Glomerular endothelial cell (primary cell): Measurements from ENCODE around the gene EME2. TPM values are rescaled to one million over a fixed set of nuclear protein-coding genes. Genes with fewer than 3 reads are reported as not detected.

Source experiments
- DNase-seq: peaks from one replicate; pipeline ENCODE4 v3.0.0-alpha.2; 2011; ENCODE audit warnings: low read depth, low spot score; ENCODE audit errors: extremely low read depth
- total RNA-seq: library from RNA; depleted of rRNA; stranded (reverse); fragments of >200 nt; gene quantifications from 2 replicates; pipeline ENCODE4 v1.2.3, GENCODE V29; 2015

Gene EME2
- total RNA-seq, 1 donor from 2014 or later: 8.8 TPM

DNA sequence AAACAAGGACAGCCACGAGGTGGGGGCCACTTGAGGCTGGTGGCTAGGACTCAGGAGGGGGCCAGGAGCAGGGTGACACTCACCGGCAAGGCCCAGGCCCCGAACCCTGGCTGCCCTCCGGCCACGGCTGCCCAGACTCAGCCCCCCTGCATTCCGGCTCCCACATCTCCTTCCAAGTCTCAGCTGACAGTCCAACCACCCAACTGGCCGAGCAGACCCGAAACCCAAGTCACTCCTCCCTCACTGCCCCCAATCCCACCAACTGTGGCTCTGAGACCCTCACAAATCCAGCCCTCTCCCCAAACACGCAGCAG lies 44.6 kb downstream of the EME2 start:
- no peak for DNase-seq

- no peak for DNase-seq
Measured at GRCh38 chr16:1817716-1818115, 45.1 kb downstream of the EME2 start.

DNA sequence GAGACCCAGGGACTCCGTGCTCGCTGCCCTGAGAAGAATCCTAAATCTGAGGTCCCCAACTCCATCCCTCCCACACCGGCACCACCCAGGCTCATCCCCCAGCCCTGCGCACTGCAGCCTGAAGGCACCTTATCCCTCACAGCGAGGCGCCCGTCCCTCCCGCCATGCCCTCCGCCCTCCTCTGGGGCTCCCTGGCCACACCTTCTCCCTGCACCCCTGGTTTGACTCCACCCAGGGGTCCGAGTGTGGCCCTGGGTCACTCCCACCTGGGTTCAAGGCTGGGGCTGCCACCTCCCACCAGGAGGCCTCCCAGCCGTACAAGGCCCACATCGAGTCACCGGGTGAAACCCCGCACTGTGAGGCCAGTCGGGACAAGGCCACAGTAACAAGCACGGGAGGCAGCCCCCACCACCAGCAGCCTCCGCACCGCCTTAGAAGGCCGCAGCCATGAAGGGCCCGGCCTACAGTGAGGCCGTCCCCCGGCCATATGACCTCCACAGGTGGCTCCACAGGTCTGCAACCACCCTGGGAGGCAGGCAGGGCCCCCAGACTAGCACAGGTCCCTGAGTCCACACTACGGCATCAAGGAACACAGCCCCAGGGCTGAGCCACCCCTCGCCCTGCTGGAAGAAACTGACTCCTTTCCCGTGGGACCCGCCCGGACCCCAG lies 45.7 kb downstream of the EME2 start:
- DNase-seq: no peak

DNA sequence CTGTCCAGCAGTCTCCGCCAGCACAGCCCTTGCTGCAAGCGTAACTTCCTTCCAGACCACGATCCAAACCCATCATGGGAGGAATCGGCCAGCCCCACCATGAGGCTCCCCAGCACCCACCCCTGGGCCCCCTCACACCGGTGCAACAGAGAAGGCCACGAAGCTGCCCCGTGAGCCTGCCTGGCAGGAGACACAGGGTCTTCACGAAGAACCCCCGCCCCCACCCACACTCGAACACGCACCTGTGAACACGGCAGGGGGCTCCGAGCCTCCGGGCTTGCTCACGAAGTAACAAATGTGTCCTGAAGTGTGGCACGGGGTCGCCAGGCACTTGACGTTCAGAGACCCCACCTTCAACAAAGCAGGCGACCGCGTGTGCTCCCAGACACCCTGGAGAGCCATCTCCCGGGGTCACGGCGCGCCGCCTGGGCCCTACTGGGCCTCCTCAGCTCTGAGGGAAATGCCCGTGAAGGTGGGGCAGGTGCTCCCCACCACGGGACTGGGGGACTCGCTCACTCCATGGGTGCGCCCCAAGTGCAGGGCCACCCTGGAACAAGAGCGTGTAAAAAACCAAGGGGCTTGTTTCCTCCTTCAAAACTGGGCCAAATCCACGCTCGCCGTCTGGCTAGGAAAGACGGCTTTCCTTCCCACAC lies 46.4 kb downstream of the EME2 start:
- DNase-seq: no peak

DNA sequence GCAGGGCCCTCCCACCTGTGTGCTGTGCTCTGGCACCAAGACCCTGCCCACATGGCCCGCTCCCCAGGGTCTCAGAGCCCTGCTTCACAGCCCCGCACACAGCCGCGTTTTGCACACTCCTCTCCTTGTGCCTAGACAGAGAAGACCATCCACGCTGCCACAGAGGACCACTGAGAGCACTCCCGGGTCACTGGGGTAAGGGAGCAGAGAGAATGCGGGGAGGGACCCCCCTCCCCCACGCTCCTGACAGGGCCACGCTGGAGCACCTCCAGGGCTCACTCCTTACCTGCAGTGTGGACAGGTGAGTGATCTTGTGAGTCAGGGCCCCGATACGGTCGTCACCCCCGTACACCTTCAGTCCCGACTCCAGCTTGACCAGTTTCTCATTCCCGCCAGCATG lies 47.0 kb downstream of the EME2 start:
- DNase-seq: no peak

DNA sequence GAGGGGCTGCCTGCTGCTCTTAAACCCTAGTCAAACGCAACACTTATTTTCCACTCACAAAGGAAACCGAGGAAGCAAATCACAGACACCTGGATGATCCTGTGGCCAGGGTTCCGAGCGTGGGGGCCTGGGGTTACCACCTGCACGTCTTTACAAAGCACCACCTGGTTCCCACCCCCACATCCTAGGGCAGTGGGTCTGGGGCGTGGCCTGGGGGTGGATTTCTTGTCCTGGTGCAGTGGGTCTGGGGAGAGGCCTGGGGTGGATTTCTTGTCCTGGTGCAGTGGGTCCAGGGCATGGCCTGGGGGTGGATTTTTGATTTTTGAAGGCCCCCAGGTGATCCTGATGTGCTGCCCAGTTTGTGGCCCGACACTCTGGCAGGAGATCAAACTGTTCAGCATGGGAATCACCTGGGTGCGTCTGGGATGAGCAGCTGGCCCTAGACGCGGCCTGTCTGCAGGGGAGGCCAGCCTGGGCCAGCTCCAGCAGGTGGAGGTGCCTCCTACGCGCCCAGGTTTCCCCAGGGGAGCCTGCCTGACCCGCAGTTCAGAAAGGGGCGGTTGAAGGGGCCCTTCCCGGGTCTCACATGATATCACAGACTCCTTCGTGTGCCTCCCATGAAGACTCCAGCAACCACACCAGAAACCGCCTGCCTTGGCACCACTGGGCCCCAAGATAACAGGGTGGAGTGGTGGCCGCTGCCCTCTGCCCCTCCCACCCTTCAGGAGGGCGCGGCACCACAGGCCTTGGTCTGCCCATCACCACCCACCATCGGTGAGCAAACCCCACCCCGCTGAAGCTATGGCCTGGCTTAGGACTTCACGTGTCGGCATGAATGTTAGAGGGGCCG lies 47.7 kb downstream of the EME2 start:
- no peak for DNase-seq

DNA sequence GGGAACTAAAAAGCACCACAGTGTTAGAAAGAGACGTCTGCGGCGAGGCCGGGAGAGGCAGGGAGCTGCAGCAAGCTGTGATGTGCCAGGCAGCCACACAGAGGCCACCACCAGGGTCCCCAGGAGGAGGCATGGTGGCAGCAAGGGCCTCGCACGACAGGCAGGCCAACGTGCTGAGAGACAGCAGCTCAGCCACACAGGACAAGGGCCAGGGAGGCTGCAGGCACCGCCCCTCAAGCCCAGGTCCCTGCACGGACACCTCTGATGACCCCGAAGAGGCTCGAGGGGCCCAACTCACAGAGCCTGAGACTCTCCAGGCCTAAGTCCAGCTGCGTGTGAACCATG lies 48.3 kb downstream of the EME2 start:
- DNase-seq: no peak

DNA sequence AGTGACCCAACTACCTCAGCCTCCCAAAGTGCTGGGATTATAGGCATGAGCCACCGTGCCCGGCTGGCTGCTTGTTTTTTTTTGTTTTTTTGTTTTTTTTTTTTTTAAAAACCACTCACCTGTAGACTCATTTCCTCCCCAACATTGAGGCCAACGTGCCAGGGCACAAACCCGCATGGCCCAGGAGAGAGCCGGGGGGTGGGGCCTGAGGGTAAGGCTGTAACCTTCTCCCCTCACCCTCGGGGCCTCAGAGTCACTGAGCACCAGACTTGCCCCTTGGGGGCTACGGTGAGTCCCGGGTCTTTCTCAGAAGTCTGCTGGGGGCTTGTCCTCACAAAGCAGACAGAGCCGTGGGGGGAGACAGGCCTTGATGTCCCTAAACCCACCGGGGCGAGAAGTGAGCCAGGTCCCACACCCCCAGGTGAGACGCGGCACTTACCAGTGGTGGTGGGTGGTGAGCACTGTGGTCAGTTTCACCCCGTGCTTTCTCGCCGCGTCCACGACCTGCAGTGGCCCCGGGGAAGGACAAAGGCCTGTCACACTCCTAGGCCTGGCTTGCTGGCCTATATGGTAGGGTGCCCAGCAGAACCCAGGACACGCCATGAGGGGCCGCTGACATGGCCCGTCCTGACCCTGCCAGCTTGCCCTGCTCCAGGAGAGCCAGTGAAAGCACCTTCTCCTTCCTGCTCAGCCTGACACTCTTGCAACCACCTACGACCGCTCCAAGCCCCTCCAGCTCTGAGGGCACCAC lies 49.4 kb downstream of the EME2 start:
- DNase-seq: no peak

DNA sequence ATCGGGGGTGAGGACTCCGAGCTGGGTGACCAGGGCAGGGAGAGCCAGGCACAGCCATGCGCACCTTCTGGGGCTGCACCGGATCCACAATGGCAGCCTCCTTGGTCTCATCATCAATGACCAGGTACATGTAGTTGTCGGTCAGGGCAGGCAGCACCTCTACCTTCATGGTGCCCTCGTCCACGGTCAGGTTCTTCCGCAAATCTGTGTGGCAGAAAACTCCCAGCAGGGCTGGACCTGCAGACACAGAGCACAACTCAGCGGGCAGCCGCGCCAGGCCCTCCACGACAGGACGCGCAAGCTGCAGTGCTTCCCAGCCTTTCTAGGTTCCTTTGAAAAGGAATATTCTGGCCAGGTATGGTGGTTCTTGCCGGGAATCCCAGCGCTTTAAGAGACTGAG lies 50.2 kb downstream of the EME2 start:
- no peak for DNase-seq

DNA sequence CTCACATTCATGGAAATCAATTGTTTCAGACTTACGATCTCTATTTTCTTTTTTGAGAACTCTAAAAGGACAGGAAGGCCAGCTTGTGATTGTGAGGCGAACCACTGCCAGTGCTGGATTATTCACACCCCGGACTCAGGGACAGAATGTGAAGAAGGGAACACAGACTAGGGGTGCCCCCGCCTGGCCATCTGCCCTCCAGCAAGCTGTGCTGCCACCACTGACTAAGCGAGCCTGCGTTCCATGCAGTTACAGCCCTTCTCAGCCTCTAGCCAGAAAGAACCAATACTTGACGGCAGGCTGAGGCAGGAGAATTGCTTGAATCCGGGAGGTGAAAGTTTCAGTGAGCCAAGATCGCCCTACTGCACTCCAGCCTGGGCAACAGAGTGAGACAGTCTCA lies 51.2 kb downstream of the EME2 start:
- peak; percentile 20 for DNase-seq

GRCh38 chr16:1825381-1825863 lies 52.8 kb downstream of the EME2 start:
- DNase-seq: no peak

Other genes with a start within 250 kb of the EME2 start
- 20.4 and 34.2 TPM in 2 replicates for gene TMEM204, start 239.1 kb upstream of the EME2 start, total RNA-seq
- 15.8 and 17.7 TPM in 2 replicates for gene IFT140, start 160.7 kb upstream of the EME2 start, total RNA-seq
- gene CRAMP1, start 160.4 kb upstream of the EME2 start, total RNA-seq: 11.8 and 18.4 TPM in 2 replicates
- 76.3 and 125 TPM in 2 replicates for gene JPT2, start 94.5 kb upstream of the EME2 start, total RNA-seq
- 47.0 and 75.6 TPM in 2 replicates for gene MAPK8IP3, start 66.6 kb upstream of the EME2 start, total RNA-seq
- gene NME3, start 1.3 kb upstream of the EME2 start, total RNA-seq: 70.4 and 72.6 TPM in 2 replicates
- gene MRPS34, start 324 bp downstream of the EME2 start, total RNA-seq: 105 and 120 TPM in 2 replicates
- gene SPSB3, start 9.8 kb downstream of the EME2 start, total RNA-seq: 36.2 and 63.6 TPM in 2 replicates
- gene NUBP2, start 10.2 kb downstream of the EME2 start, total RNA-seq: 114 and 135 TPM in 2 replicates
- not detected in 2 replicates for gene IGFALS, start 20.9 kb downstream of the EME2 start, total RNA-seq
- 91.5 and 116 TPM in 2 replicates for gene HAGH, start 54.0 kb downstream of the EME2 start, total RNA-seq
- 60.7 and 62.9 TPM in 2 replicates for gene FAHD1, start 54.4 kb downstream of the EME2 start, total RNA-seq
- 0.10 and 0.88 TPM in 2 replicates for gene MEIOB, start 99.4 kb downstream of the EME2 start, total RNA-seq
- gene HS3ST6, start 145.6 kb downstream of the EME2 start, total RNA-seq: not detected in 2 replicates
- gene MSRB1, start 170.4 kb downstream of the EME2 start, total RNA-seq: 12.8 and 18.4 TPM in 2 replicates
- gene RPL3L, start 181.9 kb downstream of the EME2 start, total RNA-seq: not detected in 2 replicates
- 262 and 265 TPM in 2 replicates for gene NDUFB10, start 186.7 kb downstream of the EME2 start, total RNA-seq
- 2,366 and 3,192 TPM in 2 replicates for gene RPS2, start 192.0 kb downstream of the EME2 start, total RNA-seq
- gene RNF151, start 194.0 kb downstream of the EME2 start, total RNA-seq: not detected in 2 replicates
- gene TBL3, start 199.2 kb downstream of the EME2 start, total RNA-seq: 50.7 and 59.4 TPM in 2 replicates
- gene NOXO1, start 208.7 kb downstream of the EME2 start, total RNA-seq: 0.58 TPM in 1 of 2 replicates, not detected in the other
- 18.7 and 22.2 TPM in 2 replicates for gene GFER, start 211.4 kb downstream of the EME2 start, total RNA-seq
- gene SYNGR3, start 217.2 kb downstream of the EME2 start, total RNA-seq: 5.6 and 9.6 TPM in 2 replicates
- 60.8 and 83.9 TPM in 2 replicates for gene ZNF598, start 237.0 kb downstream of the EME2 start, total RNA-seq
- 0.35 and 1.0 TPM in 2 replicates for gene NPW, start 247.0 kb downstream of the EME2 start, total RNA-seq